Renal cortex interstitium (tissue), 11 donors: ENCODE results near the gene SPATA6L. TPM values are rescaled to one million over a fixed set of nuclear protein-coding genes. Genes with fewer than 3 reads are reported as not detected.
A peak's percentile ranks its signal among the peaks of the same experiment; 100 is the strongest.
"Not testable (repeated sequence)": the region's sequence is repeated elsewhere in the genome, so short reads cannot be mapped to it uniquely, and the experiment has no call there.

ENCODE experiments used
- DNase-seq, 11 donors: peaks; one replicate each; pipeline ENCODE4 v3.0.0-alpha.2; 2013; ENCODE audit warnings: low read depth in 9 of 11, low spot score in 4 of 11; ENCODE audit errors: extremely low read depth in 1 of 11
- polyA plus RNA-seq, 3 donors: library from polyadenylated mRNA; unstranded; fragments of 120-200 nt; gene quantifications; one replicate each; pipeline ENCODE4 v1.2.1, GENCODE V29; 2013; ENCODE audit not compliant: insufficient read length in 3 of 3

Gene SPATA6L
- polyA plus RNA-seq, 3 donors, result 2.5 to 5.5 (median 2.8) TPM

DNA sequence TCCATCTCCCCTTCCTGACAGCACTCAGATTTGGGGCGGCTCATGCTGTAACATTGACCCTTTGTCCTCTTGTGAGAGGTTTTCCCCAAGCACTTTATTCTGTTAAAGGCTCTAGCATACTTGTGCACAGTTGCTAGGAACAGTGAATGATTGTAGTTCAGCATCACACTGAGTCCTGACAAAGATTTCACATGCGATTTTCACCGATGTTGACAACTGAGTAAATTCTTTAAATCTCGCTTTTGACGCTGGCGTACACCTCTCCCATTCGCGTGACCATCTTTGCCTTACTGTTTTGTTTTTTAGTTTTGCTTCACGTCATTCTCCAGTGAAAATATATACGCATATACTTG is 13.9 kb upstream of the SPATA6L start:
- no peak for DNase-seq

DNA sequence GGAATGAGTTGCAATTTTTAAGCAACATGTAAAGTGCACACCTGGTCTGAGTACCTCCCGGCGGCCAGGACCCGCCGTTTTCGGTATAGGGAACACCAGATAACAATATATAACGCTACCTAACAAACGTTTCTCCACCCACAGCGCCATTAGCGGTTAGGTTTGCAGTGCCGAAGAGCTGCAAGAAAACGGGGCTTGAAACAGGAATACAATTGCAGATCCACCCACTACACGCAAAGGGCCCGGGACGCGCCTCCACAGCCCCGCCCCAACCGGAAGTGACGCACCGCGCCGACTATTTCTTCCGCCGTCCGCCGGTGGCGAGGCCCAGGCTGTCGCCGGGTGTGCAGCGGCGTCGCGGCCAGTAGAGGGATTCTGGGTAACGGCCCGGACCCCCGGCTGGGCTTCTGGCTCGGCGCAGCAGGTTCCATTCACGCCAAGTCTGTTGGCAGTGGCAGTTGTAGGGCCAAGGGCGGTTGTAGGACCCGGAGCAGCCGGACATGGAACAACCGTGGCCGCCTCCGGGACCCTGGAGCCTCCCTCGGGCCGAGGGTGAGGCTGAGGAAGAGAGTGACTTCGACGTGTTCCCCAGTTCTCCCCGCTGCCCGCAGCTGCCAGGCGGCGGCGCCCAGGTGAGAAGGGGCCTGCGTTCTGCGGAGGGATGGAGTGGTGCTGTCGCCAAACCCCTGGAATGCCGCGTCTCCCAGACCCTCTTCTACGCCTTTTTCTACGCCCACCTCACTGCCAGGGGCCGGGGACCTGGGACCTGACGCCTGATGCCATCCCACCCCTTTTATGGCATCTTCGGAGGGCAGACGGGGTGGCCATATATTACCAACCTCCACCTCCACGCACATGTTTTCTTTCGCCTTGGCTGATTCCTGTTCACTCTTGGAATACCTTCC is 13.2 kb upstream of the SPATA6L start, which contains the start of gene CDC37L1:
CDC37L1 (plus strand) TSS at position 302 of the 905 bp plus-strand sequence; CDS start at position 501, 199 bp downstream.
- DNase-seq, result peak; percentile 87 to 96 (median 96)

DNA sequence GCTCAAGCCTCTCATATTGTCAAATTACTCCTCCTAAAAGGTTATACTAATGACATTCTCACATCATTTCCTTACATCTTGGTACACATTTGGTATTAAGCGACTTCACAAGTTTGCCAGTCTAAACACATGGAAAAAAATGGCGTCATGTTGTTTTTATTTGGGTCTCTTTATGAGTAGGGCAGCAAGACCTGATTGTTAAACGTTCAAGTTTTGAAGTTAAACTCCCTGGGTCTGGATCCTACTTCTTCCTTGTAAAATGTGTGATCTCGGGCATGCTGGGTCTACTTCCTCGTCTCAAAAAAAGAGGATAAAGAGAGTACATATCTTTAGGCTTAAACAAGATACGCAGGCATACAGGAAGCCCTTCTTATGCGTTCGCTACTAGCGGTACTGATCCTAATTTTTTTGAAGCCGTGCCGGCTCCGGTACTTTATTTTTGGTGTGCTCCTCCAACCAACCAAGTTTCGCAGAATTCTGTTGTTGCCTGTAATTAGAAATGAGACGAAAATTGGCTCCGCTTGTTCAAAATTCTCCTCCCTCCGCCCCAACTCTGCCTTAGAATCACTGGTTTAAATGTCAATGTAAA is 12.5 kb upstream of the SPATA6L start:
- peak in 4 of 11 donors; percentile 41 to 80 (median 58) for DNase-seq

DNA sequence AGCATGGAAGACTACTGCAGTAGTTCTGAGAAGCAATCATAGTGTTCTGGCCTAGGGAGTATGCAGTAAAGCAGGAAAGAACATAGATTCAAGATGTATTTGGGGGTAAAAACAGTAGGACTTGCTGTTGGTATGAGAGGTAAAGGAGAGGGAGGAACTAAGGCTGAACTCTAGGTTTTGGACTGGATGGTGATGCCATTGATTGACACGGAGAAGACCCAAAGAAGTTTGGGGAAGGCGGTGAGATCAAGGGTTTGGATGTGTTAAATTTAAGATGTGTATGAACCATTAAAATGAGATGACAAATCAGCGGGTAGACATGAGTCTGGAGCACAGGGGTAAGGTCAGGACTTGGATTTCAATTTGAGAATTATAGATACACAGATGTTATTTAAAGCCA is 11.1 kb upstream of the SPATA6L start:
- DNase-seq, result no peak

DNA sequence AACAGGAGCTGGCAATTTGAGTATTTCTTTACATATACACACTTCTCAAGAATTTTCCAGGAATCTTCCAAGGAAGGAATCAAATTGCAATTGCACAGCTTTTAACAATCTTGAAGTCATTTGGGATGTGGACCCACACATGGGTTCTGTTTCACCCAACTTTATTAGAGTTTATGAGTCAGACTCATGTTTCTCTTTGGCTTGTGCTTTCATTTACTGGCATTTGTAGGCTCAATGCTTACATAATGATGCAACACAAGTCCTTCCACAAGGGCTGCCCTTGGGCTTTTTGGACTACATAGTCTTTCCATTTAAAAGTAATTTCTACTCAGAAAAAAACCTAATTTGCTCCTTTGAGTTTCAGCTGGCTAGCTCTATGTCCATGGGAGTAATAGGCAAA is 8.5 kb upstream of the SPATA6L start:
- no peak for DNase-seq

DNA sequence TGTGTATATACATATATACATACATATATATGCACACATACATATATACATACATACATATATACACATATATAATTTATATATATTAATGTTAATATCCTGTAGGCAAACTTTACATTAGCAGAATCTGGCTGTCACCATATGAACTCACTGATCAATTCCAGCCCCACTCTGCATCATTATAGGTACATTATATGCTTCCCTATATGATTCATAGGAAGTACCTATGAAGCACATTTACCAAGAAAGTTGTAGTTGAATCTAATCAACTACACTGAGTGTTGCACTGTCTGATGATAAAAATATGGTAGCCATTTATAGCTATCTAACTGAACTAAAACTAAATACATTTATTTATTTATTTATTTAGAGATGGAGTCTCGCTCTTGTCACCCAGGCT is 5.5 kb upstream of the SPATA6L start:
- no peak for DNase-seq

DNA sequence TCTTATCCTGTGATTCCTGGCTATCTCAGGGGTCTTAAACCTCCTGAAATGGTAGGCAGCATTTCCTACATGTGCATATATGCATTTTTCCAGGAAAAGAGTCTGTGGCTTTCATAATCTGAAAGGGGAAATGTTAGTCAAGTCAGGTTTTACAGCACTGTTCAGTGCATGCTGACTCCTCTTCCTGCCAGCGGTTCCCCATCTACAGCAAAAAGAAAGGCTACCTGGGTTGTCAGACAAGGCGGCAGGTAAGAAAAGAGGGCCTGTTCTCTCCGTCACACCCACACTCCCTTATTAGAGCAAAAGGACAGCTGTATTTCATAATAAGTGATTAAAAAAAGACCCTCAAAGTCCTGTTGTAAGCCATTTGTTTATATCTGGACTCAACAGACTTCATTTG is 4.3 kb upstream of the SPATA6L start:
- no peak for DNase-seq

DNA sequence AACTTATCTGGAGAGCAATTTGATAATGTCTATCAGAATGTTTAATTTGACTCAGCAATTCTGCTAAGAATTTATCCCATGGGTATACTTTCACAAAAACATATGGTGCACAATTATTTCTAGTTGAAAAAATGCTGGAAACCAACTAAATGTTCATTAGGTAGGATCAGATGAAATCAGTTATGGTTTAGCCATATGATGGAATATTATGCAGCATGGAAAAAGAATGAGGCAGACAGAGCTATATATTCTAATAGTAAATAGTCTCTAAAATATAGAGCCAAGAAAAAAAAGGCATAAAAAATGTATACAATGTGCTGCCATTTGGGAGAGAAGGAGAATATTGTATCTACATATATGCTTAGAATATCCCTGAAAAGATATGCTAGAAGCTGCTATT is 3.6 kb upstream of the SPATA6L start:
- DNase-seq, result no peak

DNA sequence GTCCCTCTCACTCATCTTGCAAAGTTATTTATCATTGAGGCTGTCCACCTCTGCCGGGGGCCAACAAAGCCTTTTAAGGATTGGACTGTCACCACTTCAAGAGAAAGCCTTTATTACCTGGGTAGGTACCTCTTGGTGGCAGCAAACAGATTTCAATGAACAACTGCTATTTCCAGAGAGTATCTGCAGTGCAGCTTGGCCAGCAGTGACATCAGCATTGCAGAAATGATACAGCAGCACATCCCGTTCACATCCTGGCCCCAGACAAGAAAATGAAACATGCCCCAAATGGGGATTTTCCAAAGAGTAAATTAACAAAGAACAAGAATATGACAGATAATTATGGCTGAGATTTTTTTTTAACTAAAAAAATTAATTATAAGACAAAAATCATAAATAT is 2.3 kb upstream of the SPATA6L start:
- DNase-seq, result no peak

DNA sequence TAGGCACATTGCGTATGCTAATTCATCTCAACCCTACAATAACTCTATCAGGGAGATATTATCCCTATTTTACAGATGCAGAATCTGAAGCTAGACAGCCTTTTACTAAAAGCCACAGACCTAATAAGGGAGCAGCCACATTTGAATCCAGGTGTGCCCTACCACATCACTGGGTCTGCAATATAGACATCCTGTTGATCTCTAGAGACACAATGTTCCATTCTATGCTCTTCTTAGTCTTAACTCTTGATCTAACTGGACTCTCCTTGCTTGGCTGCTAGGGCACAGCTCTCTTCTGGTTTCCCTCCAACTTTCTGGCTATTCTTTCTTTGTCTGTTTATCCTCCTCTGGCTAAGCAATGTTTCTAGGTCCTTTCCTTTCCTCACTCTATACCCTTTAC is 1.4 kb upstream of the SPATA6L start:
- DNase-seq, result no peak

DNA sequence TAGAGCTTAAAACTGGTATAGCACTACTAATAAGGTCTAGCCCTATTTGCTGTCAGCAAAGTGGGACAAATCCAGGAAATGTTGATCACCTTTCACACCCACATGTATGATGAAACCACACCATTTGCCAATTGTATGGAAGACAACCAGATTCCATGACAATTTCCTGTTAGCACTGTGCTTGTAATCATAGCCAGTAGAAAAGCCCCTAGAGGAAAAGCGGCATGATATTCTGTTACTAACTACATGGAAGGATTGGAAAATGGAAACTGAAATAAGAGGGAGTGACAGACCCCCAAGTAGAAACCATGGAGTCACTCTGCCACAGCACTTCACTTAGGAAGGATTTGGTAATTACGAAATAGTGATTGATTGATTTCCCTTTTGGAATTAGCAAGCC is 923 bp downstream of the SPATA6L start:
- no peak for DNase-seq

DNA sequence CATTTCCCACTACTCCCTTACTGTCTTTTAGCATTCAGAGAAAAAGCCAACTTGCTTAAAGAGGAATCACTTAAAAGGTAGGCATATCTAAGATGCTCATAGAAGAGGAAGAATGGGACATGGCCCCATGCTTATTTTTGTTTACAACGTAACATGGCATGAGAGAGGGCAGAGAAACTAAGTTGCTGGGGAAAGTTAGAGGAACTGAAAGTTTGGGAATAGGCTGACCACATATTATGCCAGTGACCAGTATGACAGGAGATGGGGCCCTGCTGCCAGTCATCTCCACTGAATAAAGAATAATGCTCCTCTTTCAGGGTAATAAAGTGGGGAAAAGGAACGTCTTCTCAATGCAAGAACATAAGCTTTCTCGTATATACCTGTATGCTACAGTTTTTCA is 2.3 kb downstream of the SPATA6L start:
- no peak for DNase-seq

DNA sequence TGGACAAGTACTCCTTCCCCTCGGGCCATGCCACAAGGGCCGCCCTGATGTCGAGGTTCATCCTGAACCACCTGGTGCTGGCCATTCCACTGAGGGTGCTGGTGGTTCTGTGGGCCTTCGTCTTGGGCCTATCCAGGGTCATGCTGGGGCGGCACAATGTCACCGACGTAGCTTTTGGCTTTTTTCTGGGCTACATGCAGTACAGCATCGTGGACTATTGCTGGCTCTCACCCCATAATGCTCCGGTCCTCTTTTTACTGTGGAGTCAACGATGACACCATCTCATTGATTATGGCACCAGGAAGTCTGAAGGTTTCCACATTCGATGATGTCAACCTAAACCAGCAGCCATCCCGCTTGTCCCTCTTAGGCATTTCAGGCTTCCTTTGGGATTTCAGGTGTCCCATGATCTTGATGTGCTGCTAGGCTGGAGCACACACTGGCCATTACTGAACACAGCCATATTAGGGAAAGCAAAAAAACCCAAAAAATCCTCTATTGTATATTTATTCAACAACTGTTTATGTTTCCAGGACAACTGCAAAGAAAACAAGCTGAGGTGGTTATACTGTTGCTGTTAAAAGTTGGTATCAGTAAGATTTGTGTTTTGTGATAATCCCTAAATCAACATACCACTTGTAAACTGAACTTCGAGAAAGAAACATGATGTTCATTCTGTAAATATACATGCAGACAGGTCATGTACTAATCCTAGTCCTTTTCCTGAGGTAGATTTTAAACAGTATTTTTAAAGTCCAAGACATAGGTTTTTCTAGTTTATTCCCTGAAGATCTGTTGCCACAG is 3.1 kb downstream of the SPATA6L start:
- no peak for DNase-seq

DNA sequence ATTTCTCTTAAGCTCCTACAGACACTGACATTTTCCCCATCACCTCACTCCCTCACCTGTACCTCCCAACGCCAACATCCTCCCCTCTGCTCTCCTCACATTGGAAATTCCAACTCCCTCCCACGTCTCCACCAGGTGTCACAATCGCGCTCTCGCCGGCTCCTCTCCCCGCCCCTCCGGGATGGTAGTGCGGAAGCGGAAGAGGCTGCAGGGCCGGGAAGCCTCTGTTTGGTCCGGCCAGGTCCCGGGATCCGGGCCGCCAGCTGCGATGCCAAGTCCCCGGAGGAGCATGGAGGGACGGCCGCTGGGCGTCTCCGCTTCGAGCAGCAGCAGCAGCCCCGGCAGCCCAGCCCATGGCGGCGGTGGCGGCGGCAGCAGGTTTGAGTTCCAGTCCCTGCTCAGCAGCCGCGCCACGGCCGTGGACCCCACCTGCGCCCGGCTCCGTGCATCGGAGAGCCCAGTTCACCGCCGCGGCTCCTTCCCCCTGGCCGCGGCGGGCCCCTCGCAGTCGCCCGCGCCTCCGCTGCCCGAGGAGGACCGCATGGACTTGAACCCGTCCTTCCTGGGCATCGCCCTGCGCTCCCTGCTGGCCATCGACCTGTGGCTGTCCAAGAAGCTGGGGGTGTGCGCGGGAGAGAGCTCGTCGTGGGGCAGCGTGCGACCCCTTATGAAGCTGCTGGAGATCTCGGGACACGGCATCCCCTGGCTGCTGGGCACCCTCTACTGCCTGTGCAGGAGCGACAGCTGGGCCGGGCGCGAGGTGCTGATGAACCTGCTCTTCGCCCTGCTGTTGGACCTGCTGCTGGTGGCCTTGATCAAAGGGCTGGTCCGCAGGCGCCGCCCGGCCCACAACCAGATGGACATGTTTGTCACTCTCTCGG is 3.9 kb downstream of the SPATA6L start, which contains the start of gene PLPP6:
PLPP6 (plus strand) TSS at position 187 of the 881 bp plus-strand sequence; CDS start at position 269, 82 bp downstream.
- peak in 9 of 11 donors; percentile 67 to 89 (median 78) for DNase-seq

DNA sequence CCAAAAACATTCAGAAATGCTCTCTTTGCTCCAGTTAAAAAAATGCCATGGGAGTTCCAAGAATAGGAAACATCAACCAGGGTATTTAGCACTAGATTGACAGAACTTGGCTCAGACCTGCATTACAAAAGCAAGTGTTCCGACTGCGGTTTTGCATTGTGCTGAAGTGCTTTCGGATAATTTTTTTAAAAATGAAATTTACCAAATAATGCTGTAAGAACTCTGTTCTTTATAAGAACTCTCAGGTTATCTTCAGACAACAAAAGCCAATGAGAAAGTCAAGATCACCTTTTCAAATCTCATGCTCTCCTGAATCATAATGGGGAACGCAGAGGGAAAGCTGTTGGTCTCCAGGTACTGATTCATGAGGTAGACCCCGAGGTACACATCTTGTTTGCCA is 4.7 kb downstream of the SPATA6L start:
- no peak for DNase-seq

DNA sequence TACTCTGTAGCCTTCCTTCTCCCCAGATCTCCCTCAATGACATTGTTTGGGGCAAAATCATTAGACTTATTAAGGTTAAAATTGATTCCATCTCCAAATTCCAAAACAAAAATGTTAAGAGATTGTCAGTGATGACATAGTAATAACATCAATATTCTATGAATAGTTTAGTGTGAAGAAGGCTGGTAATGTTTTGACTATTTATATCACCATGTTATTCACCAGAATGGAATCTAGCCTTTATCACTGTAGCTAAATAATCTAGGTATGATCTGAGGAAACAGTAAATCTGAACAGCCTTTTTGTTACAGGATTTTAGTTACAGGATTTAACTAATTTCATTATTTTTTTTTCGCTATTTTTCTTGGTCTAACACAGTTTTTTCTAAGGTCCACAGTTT is 5.1 kb downstream of the SPATA6L start:
- no peak for DNase-seq

DNA sequence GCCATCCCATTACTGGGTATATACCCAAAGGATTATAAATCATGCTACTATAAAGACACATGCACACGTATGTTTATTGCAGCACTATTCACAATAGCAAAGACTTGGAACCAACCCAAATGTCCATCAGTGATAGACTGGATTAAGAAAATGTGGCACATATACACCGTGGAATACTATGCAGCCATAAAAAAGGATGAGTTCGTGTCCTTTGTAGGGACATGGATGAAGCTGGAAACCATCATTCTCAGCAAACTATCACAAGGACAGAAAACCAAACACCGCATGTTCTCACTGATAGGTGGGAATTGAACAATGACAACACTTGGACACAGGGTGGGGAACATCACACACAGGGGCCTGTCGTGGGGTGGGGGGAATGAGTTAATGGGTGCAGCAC is 5.6 kb downstream of the SPATA6L start:
- DNase-seq, result not testable (repeated sequence)

DNA sequence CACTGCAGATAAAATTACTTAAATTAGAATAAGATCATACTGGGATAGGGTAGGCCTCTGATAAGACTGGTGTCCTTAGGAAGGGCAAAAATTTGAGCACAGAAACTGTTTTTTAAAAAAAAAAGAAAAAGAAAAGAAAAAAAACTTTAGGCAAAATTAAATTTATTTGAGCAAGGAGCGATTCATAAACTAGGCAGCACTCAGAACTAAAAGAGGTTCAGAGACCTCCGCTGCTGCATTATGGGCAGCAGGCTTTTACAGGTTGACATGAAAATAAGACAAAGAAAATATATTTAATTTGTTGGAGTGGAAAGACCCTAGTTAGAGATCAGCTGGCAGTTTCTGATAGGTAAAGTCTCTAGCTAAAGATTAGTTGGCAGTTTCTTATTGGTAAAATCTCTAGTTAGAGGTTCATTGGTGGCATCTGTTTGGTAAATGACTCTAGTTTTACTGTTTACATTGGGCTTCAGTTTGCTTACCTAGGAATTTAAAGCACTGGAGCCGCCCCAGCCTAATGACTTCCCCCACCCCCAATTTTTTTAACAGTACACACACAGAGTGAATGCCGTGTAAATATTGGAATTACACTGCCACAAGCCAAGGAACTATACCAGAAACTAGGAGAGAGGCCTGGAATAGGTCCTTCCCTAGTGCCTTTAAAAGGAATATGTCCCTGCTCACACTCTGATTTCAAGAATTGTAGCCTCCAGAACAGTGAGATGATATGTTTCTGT is 8.7 kb downstream of the SPATA6L start:
- DNase-seq, result no peak
